Measurements from ENCODE around the gene YBX2. TPM values are rescaled to one million over a fixed set of nuclear protein-coding genes. Genes with fewer than 3 reads are reported as not detected.

The YBX2 gene
- total RNA-seq, 4 donors from 2014 or later = 0.17 to 8.0 (median 2.4) TPM

- 0 to 1% methylated on average over 40 to 47 of the region's 71 CpGs for WGBS, 2 donors
- intact Hi-C loops (cut with DNase I; ENCODE audit: low total_unique reads) = loop anchor here (2.0 kb wide), 1 partner anchor 61 kb away; no protein-coding TSS in a partner anchor
- H3K4me3 ChIP-seq (ENCODE audit: low read depth, poor library complexity, severe bottlenecking) = peak within 1 kb of the TSS; percentile 29
- DNase-seq (ENCODE audit: low spot score in 2 of 2) = peak; percentile 92 to 98
- TF ChIP-seq CTCF (IDR thresholded peaks at IDR 0.05) = no peak
- TF ChIP-seq POLR2A (IDR thresholded peaks at IDR 0.05) = no peak
Observed at GRCh38 chr17:7281074-7281952, 13.1 kb downstream of the YBX2 start, which contains the start of gene SLC2A4. SLC2A4 (plus strand) TSS chr17:7281718; CDS start chr17:7281935, 217 bp downstream.

GRCh38 chr17:7280519-7281073 lies 13.8 kb downstream of the YBX2 start:
- TF ChIP-seq CTCF (IDR thresholded peaks at IDR 0.05) (peak in 1 of 3 donors; percentile 98), POLR2A (IDR thresholded peaks at IDR 0.05) (no peak)

GRCh38 chr17:7279448-7279847 lies 15.0 kb downstream of the YBX2 start:
- TF ChIP-seq CTCF (IDR thresholded peaks at IDR 0.05) (no peak), POLR2A (IDR thresholded peaks at IDR 0.05) (no peak)
- 78 to 81% methylated on average over 8 of the region's 8 CpGs for WGBS, 2 donors
- intact Hi-C loops (cut with DNase I; ENCODE audit: low total_unique reads) = no loop called here
- H3K4me3 ChIP-seq (ENCODE audit: low read depth, poor library complexity, severe bottlenecking) = no peak overlapping the region
- no peak for DNase-seq (ENCODE audit: low spot score in 2 of 2)

More at GRCh38 chr17:7280519-7281073, 13.8 kb downstream of the YBX2 start:
- peak; percentile 69 to 96 for DNase-seq (ENCODE audit: low spot score in 2 of 2)
- H3K4me3 ChIP-seq (ENCODE audit: low read depth, poor library complexity, severe bottlenecking) = peak overlapping the region; percentile 6
- intact Hi-C loops (cut with DNase I; ENCODE audit: low total_unique reads) = loop anchor here (2.0 kb wide), 1 partner anchor 62 kb away; no protein-coding TSS in a partner anchor
- WGBS, 2 donors = 0 to 1% methylated on average over 29 of the region's 29 CpGs

- no peak for DNase-seq (ENCODE audit: low spot score in 2 of 2)
- intact Hi-C loops (cut with DNase I; ENCODE audit: low total_unique reads) = no loop called here
- no peak for TF ChIP-seq CTCF (IDR thresholded peaks at IDR 0.05)
- TF ChIP-seq POLR2A (IDR thresholded peaks at IDR 0.05) = no peak
- H3K4me3 ChIP-seq (ENCODE audit: low read depth, poor library complexity, severe bottlenecking) = no peak overlapping the region
- 64 to 70% methylated on average over 1 of the region's 1 CpG for WGBS, 2 donors
Observed at GRCh38 chr17:7266784-7267183, 27.7 kb downstream of the YBX2 start.

- no peak for DNase-seq (ENCODE audit: low spot score in 2 of 2)
- H3K4me3 ChIP-seq (ENCODE audit: low read depth, poor library complexity, severe bottlenecking) = no peak overlapping the region
- intact Hi-C loops (cut with DNase I; ENCODE audit: low total_unique reads) = no loop called here
- TF ChIP-seq POLR2A (IDR thresholded peaks at IDR 0.05) (no peak), CTCF (IDR thresholded peaks at IDR 0.05) (no peak)
- WGBS, 2 donors = 48 to 54% methylated on average over 4 of the region's 4 CpGs
Observed at GRCh38 chr17:7263801-7264078, 30.7 kb downstream of the YBX2 start.
